Stimulated activated CD4-positive, alpha-beta T cell treated with anti-CD3 and anti-CD28 coated beads, Interleukin-2, amount 100 ng/mL, for 24 hours (primary cell): ENCODE data around the gene BCL6B.

Source experiments
- DNase-seq, 2 donors: peaks; one replicate each; pipeline ENCODE4 v3.0.0-alpha.2; 2020

BCL6B gene

GRCh38 chr17:7063518-7064094, 40.8 kb downstream of the BCL6B start:
- DNase-seq = no peak

GRCh38 chr17:7064261-7064660, 41.4 kb downstream of the BCL6B start:
- DNase-seq = no peak

- DNase-seq = no peak
Observed at GRCh38 chr17:7067198-7067597, 44.3 kb downstream of the BCL6B start.

- DNase-seq = no peak
Observed at GRCh38 chr17:7068268-7068667, 45.4 kb downstream of the BCL6B start.

GRCh38 chr17:7070712-7071111, 47.9 kb downstream of the BCL6B start:
- no peak for DNase-seq

- no peak for DNase-seq
Observed at GRCh38 chr17:7072406-7072805, 49.6 kb downstream of the BCL6B start.

GRCh38 chr17:7074931-7075330, 52.1 kb downstream of the BCL6B start:
- no peak for DNase-seq

- no peak for DNase-seq
Observed at GRCh38 chr17:7077911-7078546, 55.2 kb downstream of the BCL6B start.

- no peak for DNase-seq
Observed at GRCh38 chr17:7078711-7079110, 55.9 kb downstream of the BCL6B start.
